GM21529 (cell line): ENCODE results near the gene SLC29A3.
"Not testable (repeated sequence)": the region's sequence is repeated elsewhere in the genome, so short reads cannot be mapped to it uniquely, and the experiment has no call there.

Experiments used
- ATAC-seq: cut with Tn5 transposase; IDR thresholded peaks from one replicate; pipeline ENCODE4 v1.9.1; 2021; ENCODE audit not compliant: unreplicated experiment

Gene SLC29A3

GRCh38 chr10:71344154-71344925 is 25.3 kb downstream of the SLC29A3 start:
- ATAC-seq: no peak

- no peak for ATAC-seq
These were observed 26.0 kb downstream of the SLC29A3 start for GRCh38 chr10:71344993-71345480.

GRCh38 chr10:71345694-71346093 is 26.6 kb downstream of the SLC29A3 start:
- no peak for ATAC-seq

- ATAC-seq: no peak
These were observed 27.7 kb downstream of the SLC29A3 start for GRCh38 chr10:71346731-71347130.

GRCh38 chr10:71347587-71348395 is 28.7 kb downstream of the SLC29A3 start:
- no peak for ATAC-seq

- ATAC-seq: no peak
These were observed 29.8 kb downstream of the SLC29A3 start for GRCh38 chr10:71348850-71349249.

GRCh38 chr10:71349406-71349805 is 30.3 kb downstream of the SLC29A3 start:
- no peak for ATAC-seq

GRCh38 chr10:71351087-71351486 is 32.0 kb downstream of the SLC29A3 start:
- ATAC-seq: no peak

GRCh38 chr10:71351628-71352319 is 32.7 kb downstream of the SLC29A3 start:
- ATAC-seq: no peak

GRCh38 chr10:71353639-71354038 is 34.6 kb downstream of the SLC29A3 start:
- no peak for ATAC-seq

GRCh38 chr10:71354776-71355175 is 35.7 kb downstream of the SLC29A3 start:
- no peak for ATAC-seq

GRCh38 chr10:71355886-71356285 is 36.8 kb downstream of the SLC29A3 start:
- no peak for ATAC-seq

GRCh38 chr10:71357792-71358265 is 38.8 kb downstream of the SLC29A3 start:
- ATAC-seq: no peak

GRCh38 chr10:71358277-71358676 is 39.2 kb downstream of the SLC29A3 start:
- no peak for ATAC-seq

- ATAC-seq: not testable (repeated sequence)
These were observed 39.8 kb downstream of the SLC29A3 start for GRCh38 chr10:71358906-71359305.

GRCh38 chr10:71359364-71360046 is 40.4 kb downstream of the SLC29A3 start:
- ATAC-seq: peak; percentile 71

GRCh38 chr10:71360735-71361134 is 41.7 kb downstream of the SLC29A3 start:
- ATAC-seq: no peak

GRCh38 chr10:71361581-71361980 is 42.5 kb downstream of the SLC29A3 start:
- ATAC-seq: no peak

- no peak for ATAC-seq
These were observed 43.1 kb downstream of the SLC29A3 start for GRCh38 chr10:71362141-71362540.

GRCh38 chr10:71363936-71364335 is 44.9 kb downstream of the SLC29A3 start:
- no peak for ATAC-seq

- ATAC-seq: no peak
These were observed 46.3 kb downstream of the SLC29A3 start for GRCh38 chr10:71365366-71365765.
